GM18499 (cell line): Measurements from ENCODE around the gene TXNRD2.
"Not testable (repeated sequence)": the region's sequence is repeated elsewhere in the genome, so short reads cannot be mapped to it uniquely, and the experiment has no call there.

Source experiments
- ATAC-seq: cut with Tn5 transposase; IDR thresholded peaks from one replicate; pipeline ENCODE4 v1.9.1; 2021; ENCODE audit warnings: moderate number of reproducible peaks; ENCODE audit not compliant: insufficient read depth, unreplicated experiment

Gene TXNRD2

GRCh38 chr22:19840059-19840458 is 101.6 kb downstream of the TXNRD2 start:
- no peak for ATAC-seq

DNA sequence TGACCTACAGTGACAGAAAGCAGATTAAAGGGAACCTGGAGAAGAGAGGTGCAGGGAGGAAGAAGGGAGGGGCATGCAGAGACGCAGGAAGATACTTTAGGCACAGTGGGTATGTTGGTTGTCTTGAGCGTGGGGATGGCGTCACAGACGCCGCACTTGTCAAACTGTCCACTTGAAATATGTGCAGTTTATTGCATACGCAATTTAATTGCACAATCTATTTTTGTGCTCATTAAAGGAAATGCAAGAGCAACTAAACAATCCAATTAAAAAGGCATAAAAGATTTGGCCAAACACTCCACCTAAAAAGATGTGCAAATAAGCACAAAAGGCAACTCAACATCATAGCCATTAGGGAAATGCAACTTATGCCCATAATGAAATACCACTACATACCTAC is 103.7 kb downstream of the TXNRD2 start:
- ATAC-seq: no peak

DNA sequence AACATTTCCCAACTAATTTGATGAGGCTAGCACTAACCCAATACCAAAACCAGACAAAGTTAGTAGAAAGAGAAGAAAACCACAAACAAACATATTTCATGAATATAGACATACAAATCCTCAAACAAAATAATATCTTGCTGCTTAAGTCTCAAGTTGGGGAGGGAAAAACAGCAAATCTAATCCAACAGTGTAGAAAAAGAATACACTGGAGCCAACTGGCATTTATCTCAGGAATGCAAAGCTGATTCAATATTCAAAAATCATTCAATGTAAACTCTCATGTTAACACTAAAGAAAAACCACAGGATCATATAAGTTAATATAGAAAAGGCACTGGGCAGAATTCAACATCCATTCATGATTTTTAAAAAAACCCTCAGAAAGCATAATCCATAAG is 105.1 kb downstream of the TXNRD2 start:
- no peak for ATAC-seq

DNA sequence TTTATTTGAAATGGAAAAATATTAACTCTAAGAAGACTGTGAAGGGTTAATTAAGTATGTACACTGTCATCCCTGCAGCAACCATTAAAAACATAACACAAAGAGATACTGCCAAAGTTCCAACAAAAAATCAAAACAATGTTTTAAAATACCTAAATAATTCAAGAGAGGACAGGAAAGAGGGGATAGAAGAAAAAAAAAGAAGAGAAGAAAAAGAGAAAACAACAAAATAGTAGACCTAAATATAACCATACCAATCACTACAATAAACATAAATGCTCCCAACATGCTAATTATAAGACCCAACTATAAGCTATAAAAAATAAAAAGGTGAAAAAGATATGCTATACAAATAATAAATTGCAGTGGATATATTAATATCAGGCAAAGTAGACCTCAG is 107.0 kb downstream of the TXNRD2 start:
- no peak for ATAC-seq

- ATAC-seq: not testable (repeated sequence)
Measured at GRCh38 chr22:19833327-19833726, 108.3 kb downstream of the TXNRD2 start.

DNA sequence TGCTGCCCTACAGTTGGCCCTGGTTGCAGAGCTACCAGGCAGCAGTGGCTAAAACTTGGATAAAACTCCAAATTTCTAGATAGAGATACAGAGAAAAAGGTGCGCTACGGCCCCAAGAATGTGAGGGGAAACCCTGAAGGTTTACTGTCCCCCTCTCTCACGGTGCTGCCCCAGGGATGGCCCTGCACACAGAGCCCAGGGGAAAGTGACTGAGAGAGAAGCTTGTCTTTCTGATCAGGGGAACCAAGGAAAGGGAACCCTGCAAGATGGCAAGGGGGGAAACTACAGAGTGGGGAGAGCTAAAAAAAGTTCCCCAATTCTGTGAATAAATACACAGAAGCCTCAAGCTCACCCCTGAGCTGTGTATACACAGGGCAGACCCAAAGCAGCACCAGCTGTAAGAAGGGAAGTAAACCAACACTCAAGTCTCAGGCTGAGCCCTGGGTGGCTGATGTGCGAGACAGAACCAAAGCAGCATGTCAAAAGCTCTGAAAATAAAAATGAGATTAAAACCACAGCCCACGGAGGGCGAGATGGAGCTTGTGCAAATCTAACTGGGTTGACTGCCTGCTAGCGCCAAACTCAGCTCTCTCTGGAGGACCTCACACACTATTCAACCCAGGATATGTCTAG is 109.0 kb downstream of the TXNRD2 start:
- ATAC-seq: no peak

DNA sequence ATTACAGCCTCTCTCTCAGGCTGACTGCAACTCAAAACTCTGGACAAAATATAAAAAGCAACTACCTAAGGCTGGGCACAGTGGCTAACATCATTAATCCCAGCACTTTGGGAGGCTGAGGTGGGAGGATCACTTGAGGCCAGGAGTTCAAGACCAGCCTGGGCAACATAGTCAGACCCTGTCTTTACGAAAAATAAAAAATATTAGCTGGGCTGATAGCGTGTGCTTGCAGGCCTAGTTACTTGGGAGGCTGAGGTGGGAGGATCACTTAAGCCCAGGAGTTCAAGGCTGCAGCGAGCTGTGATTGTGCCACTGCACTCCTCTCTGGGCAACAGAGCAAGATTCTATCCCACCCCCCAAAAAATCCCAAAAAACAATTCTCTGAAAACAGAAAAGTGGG is 109.6 kb downstream of the TXNRD2 start:
- not testable (repeated sequence) for ATAC-seq

DNA sequence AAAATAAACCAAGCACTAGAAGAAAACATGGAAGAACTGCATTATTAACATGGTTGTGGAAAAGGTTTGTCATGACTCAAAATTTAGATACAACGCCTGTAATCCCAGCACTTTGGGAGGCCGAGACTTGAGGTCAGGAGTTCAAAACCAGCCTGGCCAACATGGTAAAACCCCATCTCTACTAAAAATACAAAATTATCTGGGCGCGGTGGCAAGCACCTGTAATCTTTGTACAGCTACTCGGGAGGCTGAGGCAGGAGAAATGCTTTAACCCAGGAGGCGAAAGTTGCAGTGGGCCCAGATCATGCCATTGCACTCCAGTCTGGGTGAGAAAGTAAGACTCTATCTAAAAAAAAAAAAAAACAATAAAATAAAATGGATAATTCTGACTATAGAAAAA is 110.6 kb downstream of the TXNRD2 start:
- ATAC-seq: no peak

GRCh38 chr22:19828035-19828401 is 113.6 kb downstream of the TXNRD2 start:
- no peak for ATAC-seq

GRCh38 chr22:19827341-19828034 is 114.1 kb downstream of the TXNRD2 start:
- no peak for ATAC-seq

DNA sequence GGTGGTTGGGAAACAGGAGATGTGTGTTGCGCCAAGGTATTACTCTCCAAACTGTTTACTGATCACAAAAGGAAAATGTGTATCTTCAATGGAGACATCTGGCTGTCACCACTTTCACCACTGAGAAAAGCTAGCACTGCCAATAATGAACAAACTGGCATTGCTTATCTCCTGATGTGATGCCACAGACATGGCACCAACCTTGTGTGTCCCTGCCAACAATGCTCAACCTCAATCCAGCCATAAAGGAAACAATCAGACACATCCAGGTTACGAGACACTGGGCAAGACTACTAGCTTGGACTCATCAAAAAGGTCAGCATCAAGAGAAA is 115.0 kb downstream of the TXNRD2 start:
- ATAC-seq: no peak

- no peak for ATAC-seq
Measured at GRCh38 chr22:19825904-19826618, 115.6 kb downstream of the TXNRD2 start.
